ENCODE data around the gene TAF3.

The TAF3 gene

DNA sequence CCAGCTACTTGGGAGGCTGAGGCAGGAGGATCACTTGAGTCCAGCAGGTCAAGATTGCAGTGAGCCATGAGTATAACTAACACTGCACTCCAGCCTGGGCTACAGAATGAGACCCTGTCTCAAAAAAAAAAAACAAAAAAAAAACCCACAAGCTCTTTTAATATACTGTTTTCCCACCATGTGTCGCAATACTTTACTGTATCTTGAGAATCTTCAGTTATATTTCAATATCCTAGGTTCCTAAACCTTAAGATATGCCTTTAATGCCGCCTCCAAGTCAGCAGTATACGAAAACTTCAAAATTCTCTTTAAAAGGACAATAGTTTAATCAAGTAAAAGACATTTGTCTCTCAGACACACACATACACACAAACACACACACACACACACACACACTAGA lies 62.8 kb downstream of the TAF3 start:
- DNase-seq (ENCODE audit: low read depth, low spot score): no peak

DNA sequence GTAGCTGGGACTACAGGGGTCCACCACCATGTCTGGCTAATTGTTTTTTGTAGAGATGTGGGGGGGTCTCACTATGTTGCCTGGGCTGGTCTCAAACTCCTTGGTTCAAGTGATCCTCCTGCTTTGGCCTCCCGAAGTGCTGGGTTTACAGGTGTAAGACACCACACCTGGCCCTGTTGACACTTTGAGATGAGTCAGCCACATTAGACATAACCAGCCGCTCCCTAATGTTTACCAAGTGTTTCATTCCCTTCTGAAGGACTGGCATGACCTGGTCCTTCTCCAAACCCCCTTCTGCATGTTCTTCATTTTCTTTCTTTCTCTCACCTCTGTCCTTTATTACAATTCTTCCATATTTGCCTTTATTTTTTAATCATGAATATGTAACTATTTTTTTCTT lies 67.8 kb downstream of the TAF3 start:
- DNase-seq (ENCODE audit: low read depth, low spot score): no peak

DNA sequence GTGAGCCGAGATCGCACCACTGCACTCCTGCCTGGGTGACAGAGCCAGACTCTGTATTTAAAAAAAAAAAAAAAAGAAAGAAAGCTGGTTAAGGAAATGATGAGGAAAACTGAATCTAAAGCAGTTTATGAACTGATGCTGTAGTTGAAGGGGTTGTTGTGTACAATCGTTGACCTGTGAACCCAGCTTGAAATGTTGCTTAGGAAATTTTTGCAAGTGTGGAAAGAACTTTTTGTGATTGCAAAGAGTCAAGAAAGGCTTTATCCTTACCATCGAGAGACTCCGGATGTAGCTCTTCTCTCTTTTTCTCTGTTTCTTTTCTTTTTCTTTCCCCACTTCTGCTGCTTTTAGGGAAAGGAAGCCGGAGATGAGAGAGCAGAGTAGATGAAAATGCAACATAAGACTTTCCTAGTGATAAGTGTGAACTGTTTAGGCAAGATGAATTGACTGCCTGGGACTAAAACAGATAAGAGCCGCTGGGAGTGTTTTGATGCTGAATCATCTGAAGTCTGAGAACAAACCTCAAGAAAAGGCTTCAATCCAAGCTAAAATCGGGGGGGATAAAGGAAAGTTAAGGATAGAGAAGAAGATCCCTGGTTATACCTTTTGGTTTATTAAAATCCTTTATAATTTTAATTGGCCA lies 69.0 kb downstream of the TAF3 start:
- DNase-seq (ENCODE audit: low read depth, low spot score): no peak

- no peak for DNase-seq (ENCODE audit: low read depth, low spot score)
Observed at GRCh38 chr10:7889947-7890542, 71.7 kb downstream of the TAF3 start.

DNA sequence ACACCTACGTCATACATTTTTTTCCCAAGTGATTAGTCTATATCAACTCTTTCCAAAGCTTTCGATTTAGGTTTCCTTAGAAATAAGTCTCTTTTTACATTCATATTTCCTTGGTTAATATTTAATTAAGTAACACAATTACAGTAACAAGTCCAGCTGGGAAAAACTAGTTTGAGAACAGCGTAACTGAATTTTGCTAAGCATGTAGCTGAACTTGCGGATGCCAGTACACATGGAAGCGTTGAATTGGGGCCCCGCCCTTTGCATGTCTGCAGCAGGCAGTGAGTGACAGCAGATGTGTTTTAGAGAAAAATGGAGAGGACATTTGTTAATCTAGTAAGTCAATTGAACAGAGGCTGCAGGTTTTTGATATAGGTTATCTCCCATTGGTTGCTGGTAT lies 72.5 kb downstream of the TAF3 start:
- DNase-seq (ENCODE audit: low read depth, low spot score): no peak

- DNase-seq (ENCODE audit: low read depth, low spot score): no peak
Observed at GRCh38 chr10:7891634-7892033, 73.3 kb downstream of the TAF3 start.

- DNase-seq (ENCODE audit: low read depth, low spot score): no peak
Observed at GRCh38 chr10:7892146-7892545, 73.8 kb downstream of the TAF3 start.

GRCh38 chr10:7895699-7896090 lies 77.4 kb downstream of the TAF3 start:
- DNase-seq (ENCODE audit: low read depth, low spot score): no peak

- no peak for DNase-seq (ENCODE audit: low read depth, low spot score)
Observed at GRCh38 chr10:7896297-7896696, 78.0 kb downstream of the TAF3 start.

DNA sequence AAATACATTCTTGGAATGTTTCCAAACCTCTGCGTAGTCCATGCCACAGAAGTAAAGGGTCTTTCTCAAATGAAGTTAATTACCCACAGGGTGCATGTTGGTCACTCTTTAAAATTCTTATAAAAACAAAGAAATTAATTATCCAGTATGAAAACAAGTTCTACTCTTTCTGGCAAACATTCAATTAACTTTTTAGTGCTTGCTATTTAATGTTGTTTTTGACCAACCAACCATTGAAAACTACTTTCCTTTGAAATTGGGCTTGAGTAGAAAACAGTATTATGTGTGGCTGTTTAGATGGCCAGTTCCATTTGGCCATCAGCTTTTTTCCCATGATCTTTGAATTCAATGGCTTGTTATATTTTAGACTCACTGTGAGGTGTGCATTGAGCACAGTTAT lies 83.0 kb downstream of the TAF3 start:
- DNase-seq (ENCODE audit: low read depth, low spot score): no peak

GRCh38 chr10:7902413-7902812 lies 84.1 kb downstream of the TAF3 start:
- DNase-seq (ENCODE audit: low read depth, low spot score): no peak

DNA sequence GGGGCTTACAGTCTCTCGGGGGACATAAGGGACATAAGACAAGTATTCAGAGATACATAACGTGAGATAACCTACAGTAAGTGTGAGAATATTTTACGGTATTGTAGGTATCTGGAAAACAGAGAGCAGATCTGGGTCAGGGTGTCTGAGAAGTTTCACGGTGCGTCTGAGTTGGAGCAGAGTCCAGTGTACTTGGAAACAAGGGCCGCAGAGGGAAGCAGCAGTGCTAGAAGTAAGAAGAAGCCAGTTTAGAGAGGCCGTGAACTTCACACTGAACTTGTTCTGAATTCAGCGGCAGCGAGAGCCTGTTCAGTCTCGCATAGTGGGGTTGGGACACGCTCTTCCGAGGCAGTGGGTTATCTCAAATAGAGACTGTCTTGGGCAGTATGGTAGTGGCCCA lies 85.5 kb downstream of the TAF3 start:
- no peak for DNase-seq (ENCODE audit: low read depth, low spot score)

DNA sequence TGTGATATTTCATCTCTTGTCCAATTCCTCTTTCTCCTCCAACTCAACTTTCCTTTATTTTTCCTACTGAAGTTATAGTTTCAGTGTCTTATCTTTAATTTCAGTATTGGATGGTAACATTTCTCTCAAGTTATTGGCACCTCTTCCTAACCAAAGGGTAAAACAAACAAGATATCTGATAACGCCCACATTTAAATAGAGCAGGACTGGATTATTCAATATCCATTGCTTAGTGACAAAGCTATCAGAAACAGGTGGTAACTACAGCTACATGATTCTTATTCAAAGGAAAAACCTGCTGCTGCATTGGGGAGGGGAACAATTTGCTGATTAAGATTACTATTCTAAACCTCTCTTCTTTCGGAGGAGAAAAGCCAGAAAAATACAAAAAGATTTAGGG lies 87.8 kb downstream of the TAF3 start:
- DNase-seq (ENCODE audit: low read depth, low spot score): no peak

GRCh38 chr10:7908541-7909210 lies 90.4 kb downstream of the TAF3 start:
- no peak for DNase-seq (ENCODE audit: low read depth, low spot score)

- DNase-seq (ENCODE audit: low read depth, low spot score): no peak
Observed at GRCh38 chr10:7913126-7913872, 95.0 kb downstream of the TAF3 start.

- no peak for DNase-seq (ENCODE audit: low read depth, low spot score)
Observed at GRCh38 chr10:7915923-7916536, 97.7 kb downstream of the TAF3 start.

- DNase-seq (ENCODE audit: low read depth, low spot score): no peak
Observed at GRCh38 chr10:7917736-7918135, 99.4 kb downstream of the TAF3 start.

- no peak for DNase-seq (ENCODE audit: low read depth, low spot score)
Observed at GRCh38 chr10:7922707-7923106, 104.4 kb downstream of the TAF3 start.

- no peak for DNase-seq (ENCODE audit: low read depth, low spot score)
Observed at GRCh38 chr10:7928536-7928935, 110.2 kb downstream of the TAF3 start.

- DNase-seq (ENCODE audit: low read depth, low spot score): no peak
Observed at GRCh38 chr10:7932301-7933036, 114.2 kb downstream of the TAF3 start.

- DNase-seq (ENCODE audit: low read depth, low spot score): no peak
Observed at GRCh38 chr10:7933262-7933661, 115.0 kb downstream of the TAF3 start.

Measured in activated naive CD8-positive, alpha-beta T cell treated with anti-CD3 and anti-CD28 coated beads, Interleukin-2, amount 50 U/mL, for 16 hours (primary cell).